K562 (cell line): ENCODE data around the gene ATP6V1F. TPM values are rescaled to one million over a fixed set of nuclear protein-coding genes. Genes with fewer than 3 reads are reported as not detected.

ENCODE experiments used
- ARID1B ChIP-seq: fragments of 450-650 bp; IDR thresholded peaks from 2 replicates; pipeline ENCODE4 v1.6.1; 2016; ENCODE audit warnings: antibody characterized with exemption, mild to moderate bottlenecking, inconsistent platforms
- CCAR2 ChIP-seq: fragments of 200-400 bp; formaldehyde crosslinking; IDR thresholded peaks from 2 replicates; pipeline ENCODE4 v1.6.1; 2017; ENCODE audit warnings: mild to moderate bottlenecking, low read depth, low read length
- CREB5 ChIP-seq: fragments of 250-450 bp; sonication (Bioruptor Pico); IDR thresholded peaks from 2 replicates; pipeline ENCODE4 v1.5.0; 2020; ENCODE audit warnings: mild to moderate bottlenecking
- DDX20 ChIP-seq: fragments of 450-650 bp; IDR thresholded peaks from 2 replicates; pipeline ENCODE4 v1.6.1; 2016; ENCODE audit warnings: missing genetic modification characterization, low read depth, mild to moderate bottlenecking, missing compliant biosample characterization, moderate library complexity
- ESRRB ChIP-seq: fragments of 250-450 bp; sonication (Bioruptor Pico); IDR thresholded peaks from 2 replicates; pipeline ENCODE4 v1.5.0; 2020; ENCODE audit warnings: mild to moderate bottlenecking, moderate library complexity, borderline replicate concordance
- GTF2F1 ChIP-seq: IDR thresholded peaks from 2 replicates; pipeline ENCODE4 v1.6.1; 2011; ENCODE audit warnings: low read depth, low read length, improper control_type of control experiment
- HNRNPH1 ChIP-seq: fragments of 200-400 bp; formaldehyde crosslinking; optimal IDR thresholded peaks from 2 replicates; pipeline ENCODE3; 2017; ENCODE audit warnings: low read depth, mild to moderate bottlenecking, low read length, moderate library complexity
- MCM2 ChIP-seq: fragments of 450-650 bp; IDR thresholded peaks from 2 replicates; pipeline ENCODE4 v1.6.1; 2017; ENCODE audit warnings: low read depth, mild to moderate bottlenecking
- MIER1 ChIP-seq: fragments of 450-650 bp; IDR thresholded peaks from 2 replicates; pipeline ENCODE4 v1.6.1; 2016; ENCODE audit warnings: antibody characterized with exemption, mild to moderate bottlenecking, low read depth
- MTA3 ChIP-seq: fragments of 450-650 bp; formaldehyde crosslinking; IDR thresholded peaks from 2 replicates; pipeline ENCODE4 v1.6.1; 2017; ENCODE audit warnings: mild to moderate bottlenecking, borderline replicate concordance
- NBN ChIP-seq: fragments of 450-650 bp; IDR thresholded peaks from 2 replicates; pipeline ENCODE4 v1.6.1; 2016; ENCODE audit warnings: low read depth, mild to moderate bottlenecking
- POLR2A ChIP-seq: fragments of 450-650 bp; conservative IDR thresholded peaks from 2 replicates; pipeline ENCODE4 v1.6.1; 2016
- RB1 ChIP-seq: fragments of 450-650 bp; IDR thresholded peaks from 2 replicates; pipeline ENCODE4 v1.6.1; 2017; ENCODE audit warnings: low read depth, mild to moderate bottlenecking
- RBM34 ChIP-seq: fragments of 200-400 bp; formaldehyde crosslinking; IDR thresholded peaks from 2 replicates; pipeline ENCODE4 v1.6.1; 2018; ENCODE audit warnings: low read length, borderline replicate concordance; ENCODE audit not compliant: insufficient read depth
- RUNX1 ChIP-seq: sonication (generic); IDR thresholded peaks from 2 replicates; pipeline ENCODE4 v1.6.1; 2016; ENCODE audit warnings: antibody characterized with exemption, low read depth
- SIX5 ChIP-seq, 2 experiments: IDR thresholded peaks; 2 replicates each; pipeline ENCODE4 v1.6.1; 2011; ENCODE audit warnings: low read length in 2 of 2, borderline replicate concordance in 1 of 2, low read depth in 1 of 2, mild to moderate bottlenecking in 1 of 2, moderate library complexity in 1 of 2; ENCODE audit not compliant: insufficient read depth in 1 of 2
- TBP ChIP-seq: optimal IDR thresholded peaks from 2 replicates; pipeline ENCODE3; 2011; ENCODE audit warnings: low read depth, low read length, improper control_type of control experiment
- YY1 ChIP-seq, 3 experiments: IDR thresholded peaks; 2 replicates each; pipeline ENCODE4 v1.6.1; 2011; ENCODE audit warnings: low read length in 2 of 3, mild to moderate bottlenecking in 2 of 3, moderate library complexity in 2 of 3, borderline replicate concordance in 1 of 3, control low read depth in 1 of 3, low read depth in 1 of 3; ENCODE audit not compliant: insufficient read depth in 3 of 3, insufficient replicate concordance in 2 of 3, control insufficient read depth in 1 of 3, insufficient read length in 1 of 3; ENCODE audit errors: extremely low read depth in 1 of 3
- ZNF146 ChIP-seq: IDR thresholded peaks from one replicate; pipeline ENCODE4 v1.6.1; 2018; ENCODE audit warnings: missing compliant biosample characterization; ENCODE audit not compliant: unreplicated experiment
- ZNF23 ChIP-seq: fragments of 250-450 bp; sonication (Bioruptor Pico); IDR thresholded peaks from 2 replicates; pipeline ENCODE4 v1.4.0; 2020; ENCODE audit warnings: mild to moderate bottlenecking
- ZNF384 ChIP-seq: IDR thresholded peaks from 2 replicates; pipeline ENCODE4 v1.6.1; 2012; ENCODE audit warnings: low read depth, low read length, improper control_type of control experiment
- polyA plus RNA-seq, 8 experiments: library from polyadenylated mRNA; depleted of rRNA in 4 of 8; stranded (reverse) in 5 of 8; unstranded in 3 of 8; fragments of >200 nt; fragmentation: Nextera tagmentation in 2 of 8; fragmentation: Illumina TruSeq in 1 of 8; extraction: Ambion mirVana in 2 of 8; extraction: Trizol in 1 of 8; gene quantifications; 2 replicates each; pipeline versions ENCODE4 v1.2.1 to v1.2.3, GENCODE V29; 2011 to 2014; ENCODE audit warnings: inconsistent platforms in 1 of 8, missing spikeins in 1 of 8
- total RNA-seq, 7 experiments: library from RNA; depleted of rRNA in 6 of 7; stranded (reverse); fragments of >200 nt in 6 of 7; fragmentation: Illumina TruSeq in 2 of 7; extraction: Trizol in 2 of 7; gene quantifications; 2 replicates each; pipeline versions ENCODE4 v1.2.1 to v1.2.3, GENCODE V29; 2011 to 2021; ENCODE audit warnings: low replicate concordance in 1 of 7
- TF ChIP-seq, protein P1 (sequence below): sonication (generic); formaldehyde crosslinking; IDR thresholded peaks from 2 replicates; pipeline ENCODE4 v1.8.1; 2022; ENCODE audit warnings: missing genetic modification reagents
- TF ChIP-seq, protein P2 (sequence below): fragments of 150-350 bp; conservative IDR thresholded peaks from 2 replicates; pipeline ENCODE4 v1.6.1; 2014; ENCODE audit warnings: low read length

The ATP6V1F gene
- total and polyA plus RNA-seq, 9 of the 15 experiments (the other 6 are each of a cell fraction or from before 2014, with no cell fraction given): 206 to 1,123 (median 542) TPM

GRCh38 chr7:128863433-128863989 lies 855 bp downstream of the ATP6V1F start (continued):
- TF ChIP-seq CREB5 (CRISPR knock-in tag): no peak
- TF ChIP-seq POLR2A: no peak
- TF ChIP-seq NBN: no peak; the same call in 1 of the 2 replicates
- TF ChIP-seq, protein P1, sequence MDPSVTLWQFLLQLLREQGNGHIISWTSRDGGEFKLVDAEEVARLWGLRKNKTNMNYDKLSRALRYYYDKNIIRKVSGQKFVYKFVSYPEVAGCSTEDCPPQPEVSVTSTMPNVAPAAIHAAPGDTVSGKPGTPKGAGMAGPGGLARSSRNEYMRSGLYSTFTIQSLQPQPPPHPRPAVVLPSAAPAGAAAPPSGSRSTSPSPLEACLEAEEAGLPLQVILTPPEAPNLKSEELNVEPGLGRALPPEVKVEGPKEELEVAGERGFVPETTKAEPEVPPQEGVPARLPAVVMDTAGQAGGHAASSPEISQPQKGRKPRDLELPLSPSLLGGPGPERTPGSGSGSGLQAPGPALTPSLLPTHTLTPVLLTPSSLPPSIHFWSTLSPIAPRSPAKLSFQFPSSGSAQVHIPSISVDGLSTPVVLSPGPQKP: no peak
- TF ChIP-seq ZNF146 (CRISPR knock-in tag): no peak
- TF ChIP-seq MIER1: no peak
- TF ChIP-seq, protein P2, sequence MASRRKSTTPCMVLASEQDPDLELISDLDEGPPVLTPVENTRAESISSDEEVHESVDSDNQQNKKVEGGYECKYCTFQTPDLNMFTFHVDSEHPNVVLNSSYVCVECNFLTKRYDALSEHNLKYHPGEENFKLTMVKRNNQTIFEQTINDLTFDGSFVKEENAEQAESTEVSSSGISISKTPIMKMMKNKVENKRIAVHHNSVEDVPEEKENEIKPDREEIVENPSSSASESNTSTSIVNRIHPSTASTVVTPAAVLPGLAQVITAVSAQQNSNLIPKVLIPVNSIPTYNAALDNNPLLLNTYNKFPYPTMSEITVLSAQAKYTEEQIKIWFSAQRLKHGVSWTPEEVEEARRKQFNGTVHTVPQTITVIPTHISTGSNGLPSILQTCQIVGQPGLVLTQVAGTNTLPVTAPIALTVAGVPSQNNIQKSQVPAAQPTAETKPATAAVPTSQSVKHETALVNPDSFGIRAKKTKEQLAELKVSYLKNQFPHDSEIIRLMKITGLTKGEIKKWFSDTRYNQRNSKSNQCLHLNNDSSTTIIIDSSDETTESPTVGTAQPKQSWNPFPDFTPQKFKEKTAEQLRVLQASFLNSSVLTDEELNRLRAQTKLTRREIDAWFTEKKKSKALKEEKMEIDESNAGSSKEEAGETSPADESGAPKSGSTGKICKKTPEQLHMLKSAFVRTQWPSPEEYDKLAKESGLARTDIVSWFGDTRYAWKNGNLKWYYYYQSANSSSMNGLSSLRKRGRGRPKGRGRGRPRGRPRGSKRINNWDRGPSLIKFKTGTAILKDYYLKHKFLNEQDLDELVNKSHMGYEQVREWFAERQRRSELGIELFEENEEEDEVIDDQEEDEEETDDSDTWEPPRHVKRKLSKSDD: no peak
- TF ChIP-seq RB1: 0 out of 2 replicates have a peak, but pooled peaks have one; percentile 19
- TF ChIP-seq RUNX1: no peak
- TF ChIP-seq MTA3: peak; percentile 16; the same call in 1 of the 2 replicates
- TF ChIP-seq ESRRB (CRISPR knock-in tag): no peak
- TF ChIP-seq DDX20 (tag): no peak
- TF ChIP-seq ZNF23 (CRISPR knock-in tag): no peak
- no peak for TF ChIP-seq RBM34
- TF ChIP-seq TBP: peak; percentile 44
- no peak for TF ChIP-seq CCAR2
- no peak for TF ChIP-seq ZNF384
- no peak for TF ChIP-seq MCM2
- peak in 1 of 3 experiments; percentile 22 for TF ChIP-seq YY1 (IDR thresholded peaks at IDR 0.05; ENCODE audit: borderline replicate concordance in 1 of 3, control insufficient read depth in 1 of 3, extremely low read depth in 1 of 3, insufficient read depth in 3 of 3, insufficient read length in 1 of 3, insufficient replicate concordance in 2 of 3, low read depth in 1 of 3, low read length in 2 of 3)
- no peak for TF ChIP-seq HNRNPH1
- TF ChIP-seq GTF2F1: no peak
- no peak for TF ChIP-seq SIX5 (IDR thresholded peaks at IDR 0.05; ENCODE audit: borderline replicate concordance in 1 of 2, insufficient read depth in 1 of 2, low read depth in 1 of 2, low read length in 2 of 2)
- no peak for TF ChIP-seq ARID1B
